Smooth muscle cell (in vitro differentiated cells): Measurements from ENCODE around the gene C11orf98. TPM values are rescaled to one million over a fixed set of nuclear protein-coding genes. Genes with fewer than 3 reads are reported as not detected.

ENCODE experiments used
- DNase-seq: peaks from one replicate; lab custom pipeline; 2025; ENCODE audit not compliant: unreplicated experiment; lab: John Stamatoyannopoulos, UW
- H2AFZ ChIP-seq: fragments of 200-600 bp; sonication (generic); 2 replicates; pipeline ENCODE4 v1.6.0; 2016; ENCODE audit warnings: antibody characterized with exemption, low read depth, mild to moderate bottlenecking
- H3F3A ChIP-seq: fragments of 200-600 bp; sonication (generic); 2 replicates; pipeline ENCODE4 v1.6.0; 2017; ENCODE audit warnings: antibody characterized with exemption, low read depth
- H3K27ac ChIP-seq: fragments of 200-600 bp; sonication (generic); 2 replicates; pipeline ENCODE4 v1.5.1; 2016; ENCODE audit warnings: low read depth, mild to moderate bottlenecking
- H3K27me3 ChIP-seq: fragments of 200-600 bp; sonication (generic); 2 replicates; pipeline ENCODE4 v1.6.1; 2016; ENCODE audit warnings: low read depth, mild to moderate bottlenecking
- H3K36me3 ChIP-seq: fragments of 200-600 bp; sonication (generic); 2 replicates; pipeline ENCODE4 v1.5.1; 2016; ENCODE audit warnings: low read depth
- H3K4me1 ChIP-seq: fragments of 200-600 bp; sonication (generic); 2 replicates; pipeline ENCODE4 v1.5.1; 2016; ENCODE audit warnings: low read depth
- H3K4me2 ChIP-seq: fragments of 200-600 bp; sonication (generic); 2 replicates; pipeline ENCODE4 v1.6.0; 2016; ENCODE audit warnings: mild to moderate bottlenecking
- H3K4me3 ChIP-seq: fragments of 200-600 bp; sonication (generic); 2 replicates; pipeline ENCODE4 v1.5.1; 2016; ENCODE audit warnings: mild to moderate bottlenecking
- H3K79me2 ChIP-seq: fragments of 200-600 bp; sonication (generic); 2 replicates; pipeline ENCODE4 v1.6.0; 2016; ENCODE audit warnings: low read depth, mild to moderate bottlenecking
- H3K9ac ChIP-seq: fragments of 200-600 bp; sonication (generic); 2 replicates; pipeline ENCODE4 v1.6.0; 2016; ENCODE audit warnings: low read depth
- H3K9me3 ChIP-seq: fragments of 200-600 bp; sonication (generic); replicated peaks from 2 replicates; pipeline ENCODE4 v1.5.1; 2016; ENCODE audit warnings: low read depth
- H4K20me1 ChIP-seq: fragments of 200-600 bp; sonication (generic); 2 replicates; pipeline ENCODE4 v1.6.0; 2016; ENCODE audit warnings: low read depth
- WGBS: methylation state at CpG from one replicate; pipeline ENCODE4 v1.1.7; 2016; ENCODE audit warnings: low lambda C conversion rate; 5-methylcytosine and 5-hydroxymethylcytosine counted together
- polyA plus RNA-seq: library from polyadenylated mRNA; unstranded; fragments of >200 nt; fragmentation: Nextera tagmentation; extraction: Ambion mirVana; gene quantifications from 2 replicates; pipeline ENCODE4 v1.2.1, GENCODE V29; 2016
- total RNA-seq: library from RNA; depleted of rRNA; stranded (reverse); fragments of >200 nt; gene quantifications from 2 replicates; pipeline ENCODE4 v1.2.3, GENCODE V29; 2014
- TF ChIP-seq, protein P1 (sequence below): fragments of 200-600 bp; sonication (generic); IDR thresholded peaks from 2 replicates; pipeline ENCODE4 v1.5.1; 2017; ENCODE audit warnings: borderline replicate concordance, mild to moderate bottlenecking, antibody characterized with exemption; ENCODE audit not compliant: insufficient read depth, poor library complexity, severe bottlenecking

Gene C11orf98
- total and polyA plus RNA-seq, 2 experiments from 2014 or later: 68.4 to 101 TPM

GRCh38 chr11:62648185-62648966 is 16.6 kb downstream of the C11orf98 start:
- Histone ChIP-seq H3K4me2 (no peak overlapping the region), H3K79me2 (peaks cover 48% of the 10 kb centered on the region), H3K9ac (no peak overlapping the region), H3K27me3 (no peaks in the 10 kb centered on the region), H3K27ac (no peak overlapping the region), H4K20me1 (peaks cover 6% of the 10 kb centered on the region), H3K36me3 (no peaks in the 10 kb centered on the region), H3K4me1 (peaks cover 3% of the 10 kb centered on the region), H3K9me3 (no peaks in the 10 kb centered on the region), H3K4me3 (no peak overlapping the region), H2AFZ (no peak overlapping the region), H3F3A (peaks cover 3% of the 10 kb centered on the region)
- WGBS: 97% methylated on average over 24 of the region's 24 CpGs
- DNase-seq: no peak
- TF ChIP-seq, protein P1, sequence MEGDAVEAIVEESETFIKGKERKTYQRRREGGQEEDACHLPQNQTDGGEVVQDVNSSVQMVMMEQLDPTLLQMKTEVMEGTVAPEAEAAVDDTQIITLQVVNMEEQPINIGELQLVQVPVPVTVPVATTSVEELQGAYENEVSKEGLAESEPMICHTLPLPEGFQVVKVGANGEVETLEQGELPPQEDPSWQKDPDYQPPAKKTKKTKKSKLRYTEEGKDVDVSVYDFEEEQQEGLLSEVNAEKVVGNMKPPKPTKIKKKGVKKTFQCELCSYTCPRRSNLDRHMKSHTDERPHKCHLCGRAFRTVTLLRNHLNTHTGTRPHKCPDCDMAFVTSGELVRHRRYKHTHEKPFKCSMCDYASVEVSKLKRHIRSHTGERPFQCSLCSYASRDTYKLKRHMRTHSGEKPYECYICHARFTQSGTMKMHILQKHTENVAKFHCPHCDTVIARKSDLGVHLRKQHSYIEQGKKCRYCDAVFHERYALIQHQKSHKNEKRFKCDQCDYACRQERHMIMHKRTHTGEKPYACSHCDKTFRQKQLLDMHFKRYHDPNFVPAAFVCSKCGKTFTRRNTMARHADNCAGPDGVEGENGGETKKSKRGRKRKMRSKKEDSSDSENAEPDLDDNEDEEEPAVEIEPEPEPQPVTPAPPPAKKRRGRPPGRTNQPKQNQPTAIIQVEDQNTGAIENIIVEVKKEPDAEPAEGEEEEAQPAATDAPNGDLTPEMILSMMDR: no peak

DNA sequence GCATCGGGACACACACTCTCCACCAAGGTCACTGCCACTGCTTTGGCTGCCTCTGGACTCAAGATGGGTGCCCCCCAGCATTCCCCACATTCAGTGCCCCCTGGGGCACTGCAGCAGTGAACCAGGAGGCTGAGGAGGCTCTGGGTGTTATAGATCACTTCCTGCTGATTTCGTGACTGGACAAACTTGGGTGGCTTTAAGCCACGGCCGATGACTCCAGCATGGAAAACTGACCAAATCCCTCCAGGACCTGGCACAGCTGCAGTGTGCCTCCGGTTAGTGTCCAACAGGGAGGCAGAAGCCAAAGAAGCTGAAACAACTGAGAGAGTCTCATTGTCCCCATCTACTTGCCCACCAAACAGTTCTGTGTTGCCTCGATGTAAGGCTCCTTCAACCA is 17.4 kb downstream of the C11orf98 start:
- WGBS: 95% methylated on average over 6 of the region's 6 CpGs
- H3F3A ChIP-seq: peaks cover 3% of the 10 kb centered on the region
- peaks cover 6% of the 10 kb centered on the region for H4K20me1 ChIP-seq
- H3K9me3 ChIP-seq: no peaks in the 10 kb centered on the region
- H3K9ac ChIP-seq: no peak overlapping the region
- H2AFZ ChIP-seq: no peak overlapping the region
- peaks cover 3% of the 10 kb centered on the region for H3K4me1 ChIP-seq
- H3K4me2 ChIP-seq: no peak overlapping the region
- no peak overlapping the region for H3K4me3 ChIP-seq
- DNase-seq: no peak
- H3K79me2 ChIP-seq: peaks cover 51% of the 10 kb centered on the region
- TF ChIP-seq, protein P1: no peak
- peak overlapping the region; percentile 54 for H3K27ac ChIP-seq
- no peaks in the 10 kb centered on the region for H3K36me3 ChIP-seq
- H3K27me3 ChIP-seq: no peaks in the 10 kb centered on the region

DNA sequence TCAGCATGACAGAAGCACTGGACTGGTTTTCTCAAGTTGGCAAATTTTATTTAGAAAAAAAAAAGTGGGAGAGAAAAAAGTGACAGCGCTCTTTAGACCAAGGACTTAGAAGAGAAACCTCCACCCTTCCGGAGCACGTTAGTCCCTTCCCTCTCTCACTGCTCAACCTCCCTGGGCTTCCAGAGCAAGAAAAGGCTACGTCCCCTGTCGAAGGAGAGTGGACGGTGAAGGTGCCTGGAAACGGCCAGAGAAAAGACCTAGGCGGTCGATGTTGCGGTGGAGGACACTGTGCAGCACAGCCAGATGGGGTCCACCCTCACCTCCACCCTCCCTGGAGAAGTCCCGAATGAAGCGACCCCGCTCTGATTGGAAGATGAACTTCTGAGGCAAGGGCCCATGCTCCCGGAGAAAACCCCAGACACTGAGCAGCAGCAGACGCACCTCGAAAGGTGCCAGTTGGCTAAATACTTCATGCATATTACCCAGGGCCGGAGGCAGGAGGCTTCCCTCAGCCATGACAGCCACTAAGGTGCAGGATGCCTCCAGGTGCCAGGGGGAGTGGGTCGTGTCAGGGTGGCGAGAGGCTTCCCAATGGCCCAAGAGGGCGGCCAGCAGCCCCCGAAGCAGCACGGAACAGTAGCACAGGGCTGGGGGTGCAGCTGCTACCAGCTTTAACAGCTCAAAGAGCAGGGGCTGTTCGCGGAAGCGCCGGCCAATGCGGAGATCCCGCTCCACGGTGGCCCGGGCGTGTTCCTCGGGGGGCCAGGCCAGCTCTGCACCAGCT is 18.0 kb downstream of the C11orf98 start:
- Histone ChIP-seq H2AFZ (no peak overlapping the region), H3K4me3 (peak overlapping the region; percentile 2), H3K79me2 (peaks cover 51% of the 10 kb centered on the region), H3K27me3 (no peaks in the 10 kb centered on the region), H3K9me3 (no peaks in the 10 kb centered on the region), H3K9ac (no peak overlapping the region), H3F3A (peaks cover 3% of the 10 kb centered on the region), H3K36me3 (no peaks in the 10 kb centered on the region), H3K4me1 (no peaks in the 10 kb centered on the region), H3K4me2 (peak overlapping the region; percentile 67), H3K27ac (peak overlapping the region; percentile 54), H4K20me1 (peaks cover 6% of the 10 kb centered on the region)
- DNase-seq: no peak
- TF ChIP-seq, protein P1: no peak
- WGBS: 76% methylated on average over 32 of the region's 32 CpGs
